Lower leg skin (tissue), 3 donors: ENCODE measurements around the gene TPM1.

Experiments
- CTCF ChIP-seq, 3 donors: fragments of 450-650 bp; IDR thresholded peaks; one replicate each; pipeline ENCODE4 v1.5.1; 2016; ENCODE audit warnings: antibody characterized with exemption in 3 of 3, mild to moderate bottlenecking in 3 of 3, moderate library complexity in 2 of 3
- POLR2A ChIP-seq, 2 donors: fragments of 450-650 bp; IDR thresholded peaks; one replicate each; pipeline ENCODE4 v1.6.1; 2016 to 2017; ENCODE audit warnings: antibody characterized with exemption in 2 of 2, mild to moderate bottlenecking in 1 of 2, moderate library complexity in 1 of 2

GRCh38 chr15:63061975-63062374 lies 19.4 kb downstream of the TPM1 start:
- TF ChIP-seq CTCF (IDR thresholded peaks at IDR 0.05) (no peak), POLR2A (IDR thresholded peaks at IDR 0.05) (no peak)
